ENCODE results near the gene ERF.

DNA sequence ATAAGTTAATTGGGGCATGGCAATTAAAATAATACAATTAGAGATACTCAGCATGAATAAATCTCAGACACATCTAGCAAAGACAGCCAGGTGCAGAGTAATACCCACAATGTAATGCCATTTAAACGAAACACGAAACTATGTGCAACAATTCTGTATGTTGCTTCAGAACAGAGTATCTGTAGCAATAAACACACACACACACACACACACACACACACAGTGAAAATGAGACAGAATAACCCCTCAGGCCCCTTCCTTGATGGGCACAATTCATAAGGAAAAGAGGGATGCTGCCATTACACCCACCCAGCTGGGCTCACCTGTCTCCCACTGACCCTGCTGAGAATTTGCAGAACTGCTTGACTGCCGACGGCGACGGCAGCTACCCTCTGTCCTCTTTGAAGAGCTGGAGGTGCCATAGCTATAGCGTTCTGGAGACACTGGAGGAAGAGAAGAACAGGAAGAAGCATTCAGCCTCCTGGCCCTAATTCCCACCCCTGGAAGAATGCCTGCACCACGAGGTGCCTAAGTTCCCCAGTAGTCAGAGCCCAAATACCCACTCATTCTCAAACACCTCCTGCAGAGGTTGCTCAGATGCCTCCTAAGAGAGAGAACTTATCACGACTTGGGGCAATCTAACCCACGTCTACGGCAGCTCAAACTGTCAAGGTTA lies 40.0 kb downstream of the ERF start:
- no peak for TF ChIP-seq POLR2A (IDR thresholded peaks at IDR 0.05; ENCODE audit: low read length)
- no peak for TF ChIP-seq GATA1 (IDR thresholded peaks at IDR 0.05; ENCODE audit: low read depth, low read length)

All from erythroblast (primary cell).